Mesothelial cell of epicardium (in vitro differentiated cells): Measurements from ENCODE around the gene HMGN3. TPM values are rescaled to one million over a fixed set of nuclear protein-coding genes. Genes with fewer than 3 reads are reported as not detected.

Experiments used
- DNase-seq, 2 experiments: peaks; one replicate each; pipeline ENCODE4 v3.0.0; 2021; ENCODE audit warnings: low spot score in 2 of 2; ENCODE audit not compliant: unreplicated experiment in 2 of 2
- H3K27ac Mint-ChIP-seq: 2 replicates; pipeline ENCODE4 v1.8.0; 2021; ENCODE audit warnings: mixed read lengths
- H3K27me3 Mint-ChIP-seq: 2 replicates; pipeline ENCODE4 v1.8.0; 2021; ENCODE audit warnings: low read depth, mixed read lengths
- H3K36me3 Mint-ChIP-seq: 2 replicates; pipeline ENCODE4 v1.8.0; 2021; ENCODE audit warnings: mixed read lengths
- H3K4me1 Mint-ChIP-seq: 2 replicates; pipeline ENCODE4 v1.8.0; 2021; ENCODE audit warnings: mixed read lengths
- H3K4me3 Mint-ChIP-seq: 2 replicates; pipeline ENCODE4 v1.8.0; 2021; ENCODE audit warnings: mild to moderate bottlenecking, moderate library complexity, mixed read lengths
- H3K9me3 Mint-ChIP-seq: 2 replicates; pipeline ENCODE4 v1.8.0; 2021; ENCODE audit warnings: mixed read lengths
- CTCF ChIP-seq: fragments of 200-600 bp; sonication (generic); IDR thresholded peaks from one replicate; pipeline ENCODE4 v1.5.0; 2021; ENCODE audit warnings: antibody characterized with exemption; ENCODE audit not compliant: unreplicated experiment
- total RNA-seq: library from RNA; stranded (reverse); gene quantifications from 3 replicates; pipeline ENCODE4 v1.2.1, GENCODE V29; 2021

HMGN3 gene
- total RNA-seq, 1 donor from 2014 or later: 104 TPM

GRCh38 chr6:79250559-79250958 is 16.1 kb upstream of the HMGN3 start:
- Mint-ChIP-seq H3K4me3 (no peak overlapping the region), H3K27me3 (no peaks in the 10 kb centered on the region), H3K36me3 (no peaks in the 10 kb centered on the region), H3K4me1 (no peaks in the 10 kb centered on the region), H3K9me3 (peaks cover 21% of the 10 kb centered on the region), H3K27ac (no peak overlapping the region)
- no peak for TF ChIP-seq CTCF
- no peak for DNase-seq

- Mint-ChIP-seq H3K4me3 (no peak overlapping the region), H3K27me3 (no peaks in the 10 kb centered on the region), H3K27ac (no peak overlapping the region), H3K9me3 (peaks cover 21% of the 10 kb centered on the region), H3K36me3 (no peaks in the 10 kb centered on the region), H3K4me1 (no peaks in the 10 kb centered on the region)
- DNase-seq: no peak
- no peak for TF ChIP-seq CTCF
Observed at GRCh38 chr6:79250107-79250514, 15.6 kb upstream of the HMGN3 start.

GRCh38 chr6:79249136-79249535 is 14.7 kb upstream of the HMGN3 start:
- no peaks in the 10 kb centered on the region for H3K27me3 Mint-ChIP-seq
- no peak for DNase-seq
- no peak for TF ChIP-seq CTCF
- H3K4me3 Mint-ChIP-seq: no peak overlapping the region
- no peaks in the 10 kb centered on the region for H3K36me3 Mint-ChIP-seq
- H3K9me3 Mint-ChIP-seq: peaks cover 20% of the 10 kb centered on the region
- H3K4me1 Mint-ChIP-seq: no peaks in the 10 kb centered on the region
- H3K27ac Mint-ChIP-seq: no peak overlapping the region

GRCh38 chr6:79246891-79247290 is 12.4 kb upstream of the HMGN3 start:
- DNase-seq: no peak
- Mint-ChIP-seq H3K9me3 (peaks cover 13% of the 10 kb centered on the region), H3K36me3 (no peaks in the 10 kb centered on the region), H3K27me3 (no peaks in the 10 kb centered on the region), H3K4me1 (no peaks in the 10 kb centered on the region), H3K27ac (no peak overlapping the region), H3K4me3 (no peak overlapping the region)
- TF ChIP-seq CTCF: no peak

- H3K27me3 Mint-ChIP-seq: no peaks in the 10 kb centered on the region
- H3K9me3 Mint-ChIP-seq: peaks cover 7% of the 10 kb centered on the region
- no peak overlapping the region for H3K4me3 Mint-ChIP-seq
- DNase-seq: no peak
- no peak for TF ChIP-seq CTCF
- peaks cover 11% of the 10 kb centered on the region for H3K4me1 Mint-ChIP-seq
- no peaks in the 10 kb centered on the region for H3K36me3 Mint-ChIP-seq
- H3K27ac Mint-ChIP-seq: no peak overlapping the region
Observed at GRCh38 chr6:79241228-79241627, 6.7 kb upstream of the HMGN3 start.

GRCh38 chr6:79240509-79240908 is 6.0 kb upstream of the HMGN3 start:
- no peak for TF ChIP-seq CTCF
- no peaks in the 10 kb centered on the region for H3K27me3 Mint-ChIP-seq
- no peak for DNase-seq
- peaks cover 11% of the 10 kb centered on the region for H3K4me1 Mint-ChIP-seq
- no peak overlapping the region for H3K4me3 Mint-ChIP-seq
- peaks cover 6% of the 10 kb centered on the region for H3K9me3 Mint-ChIP-seq
- no peak overlapping the region for H3K27ac Mint-ChIP-seq
- no peaks in the 10 kb centered on the region for H3K36me3 Mint-ChIP-seq
